ENCODE data around the gene LRG1. TPM values are rescaled to one million over a fixed set of nuclear protein-coding genes. Genes with fewer than 3 reads are reported as not detected.

LRG1 gene
- polyA plus RNA-seq, 1 donor (not counting 4 experiments of a cell fraction or from before 2014, with no cell fraction given) = 1.2 TPM

- Histone ChIP-seq H3K9me3 (ENCODE audit: control insufficient read depth, low read depth, low read length) (no peaks in the 10 kb centered on the region), H3K36me3 (ENCODE audit: control insufficient read depth in 2 of 2, extremely low read depth in 1 of 2, insufficient read depth in 2 of 2, low read length in 2 of 2) (peaks cover 14 to 22% of the 10 kb centered on the region in 2 experiments), H3K27ac (ENCODE audit: control insufficient read depth, insufficient read depth, low read length) (no peak overlapping the region), H4K20me1 (ENCODE audit: control insufficient read depth, extremely low read depth, insufficient read depth, low read length) (no peaks in the 10 kb centered on the region), H3K27me3 (ENCODE audit: control insufficient read depth, extremely low read depth, insufficient read depth, low read length) (no peaks in the 10 kb centered on the region), H3K79me2 (ENCODE audit: control insufficient read depth, insufficient read depth, low read length) (no peaks in the 10 kb centered on the region), H3K4me2 (ENCODE audit: control insufficient read depth, extremely low read depth, insufficient read depth, low read depth, low read length) (no peak overlapping the region), H3K4me1 (ENCODE audit: control insufficient read depth, extremely low read depth, insufficient read depth, low read length) (no peaks in the 10 kb centered on the region), H3K9me1 (ENCODE audit: control insufficient read depth, extremely low read depth, insufficient read depth, low read length) (no peaks in the 10 kb centered on the region), H3K9ac (ENCODE audit: control insufficient read depth, extremely low read depth, insufficient read depth, low read length) (no peak overlapping the region), H2AFZ (ENCODE audit: control insufficient read depth, low read length) (no peak overlapping the region), H3K4me3 (ENCODE audit: control insufficient read depth in 2 of 3, extremely low read depth in 1 of 3, insufficient read depth in 2 of 3, low read depth in 1 of 3, low read length in 3 of 3) (no peak overlapping the region)
- FAIRE-seq = no peak
- TF ChIP-seq EZH2 (IDR thresholded peaks at IDR 0.05; ENCODE audit: low read length) (no peak), CTCF (optimal IDR thresholded peaks at IDR 0.05 in 1 of 3, IDR thresholded peaks at IDR 0.05 in 1 of 3, conservative IDR thresholded peaks at IDR 0.05 in 1 of 3; ENCODE audit: extremely low read depth in 1 of 3, insufficient read depth in 2 of 3, low read length in 3 of 3) (no peak)
- dilution Hi-C loops (cut with MboI; ENCODE audit: extremely low pct_ligation_motif_present, low sequenced_read_pairs) = no loop called here
- DNase-seq (ENCODE audit: low read depth, low spot score) = no peak
Observed at GRCh38 chr19:4500841-4501591, 38.8 kb downstream of the LRG1 start.

GRCh38 chr19:4499855-4500254, 40.0 kb downstream of the LRG1 start:
- no peak overlapping the region for H3K9ac ChIP-seq (ENCODE audit: control insufficient read depth, extremely low read depth, insufficient read depth, low read length)
- H3K4me1 ChIP-seq (ENCODE audit: control insufficient read depth, extremely low read depth, insufficient read depth, low read length) = no peaks in the 10 kb centered on the region
- no peak overlapping the region for H3K4me2 ChIP-seq (ENCODE audit: control insufficient read depth, extremely low read depth, insufficient read depth, low read depth, low read length)
- no peaks in the 10 kb centered on the region for H3K27me3 ChIP-seq (ENCODE audit: control insufficient read depth, extremely low read depth, insufficient read depth, low read length)
- FAIRE-seq (no peak), DNase-seq (ENCODE audit: low read depth, low spot score) (no peak)
- no peaks in the 10 kb centered on the region for H3K9me1 ChIP-seq (ENCODE audit: control insufficient read depth, extremely low read depth, insufficient read depth, low read length)
- no peaks in the 10 kb centered on the region for H3K9me3 ChIP-seq (ENCODE audit: control insufficient read depth, low read depth, low read length)
- peaks cover 18 to 19% of the 10 kb centered on the region in 2 experiments for H3K36me3 ChIP-seq (ENCODE audit: control insufficient read depth in 2 of 2, extremely low read depth in 1 of 2, insufficient read depth in 2 of 2, low read length in 2 of 2)
- dilution Hi-C loops (cut with MboI; ENCODE audit: extremely low pct_ligation_motif_present, low sequenced_read_pairs) = no loop called here
- no peak overlapping the region for H3K27ac ChIP-seq (ENCODE audit: control insufficient read depth, insufficient read depth, low read length)
- H3K79me2 ChIP-seq (ENCODE audit: control insufficient read depth, insufficient read depth, low read length) = no peaks in the 10 kb centered on the region
- H3K4me3 ChIP-seq (ENCODE audit: control insufficient read depth in 2 of 3, extremely low read depth in 1 of 3, insufficient read depth in 2 of 3, low read depth in 1 of 3, low read length in 3 of 3) = no peak overlapping the region
- TF ChIP-seq EZH2 (IDR thresholded peaks at IDR 0.05; ENCODE audit: low read length) (no peak), CTCF (optimal IDR thresholded peaks at IDR 0.05 in 1 of 3, IDR thresholded peaks at IDR 0.05 in 1 of 3, conservative IDR thresholded peaks at IDR 0.05 in 1 of 3; ENCODE audit: extremely low read depth in 1 of 3, insufficient read depth in 2 of 3, low read length in 3 of 3) (no peak)
- H2AFZ ChIP-seq (ENCODE audit: control insufficient read depth, low read length) = no peak overlapping the region
- H4K20me1 ChIP-seq (ENCODE audit: control insufficient read depth, extremely low read depth, insufficient read depth, low read length) = no peaks in the 10 kb centered on the region
